Activated T-cell treated with anti-CD3 and anti-CD28 coated beads, Interleukin-2, amount 50 U/mL, for 1 hour (primary cell): ENCODE data around the gene TFPT.

ENCODE experiments used
- DNase-seq: peaks from one replicate; pipeline ENCODE4 v3.0.0-alpha.2; 2020

Gene TFPT, protein sequence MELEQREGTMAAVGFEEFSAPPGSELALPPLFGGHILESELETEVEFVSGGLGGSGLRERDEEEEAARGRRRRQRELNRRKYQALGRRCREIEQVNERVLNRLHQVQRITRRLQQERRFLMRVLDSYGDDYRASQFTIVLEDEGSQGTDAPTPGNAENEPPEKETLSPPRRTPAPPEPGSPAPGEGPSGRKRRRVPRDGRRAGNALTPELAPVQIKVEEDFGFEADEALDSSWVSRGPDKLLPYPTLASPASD

DNA sequence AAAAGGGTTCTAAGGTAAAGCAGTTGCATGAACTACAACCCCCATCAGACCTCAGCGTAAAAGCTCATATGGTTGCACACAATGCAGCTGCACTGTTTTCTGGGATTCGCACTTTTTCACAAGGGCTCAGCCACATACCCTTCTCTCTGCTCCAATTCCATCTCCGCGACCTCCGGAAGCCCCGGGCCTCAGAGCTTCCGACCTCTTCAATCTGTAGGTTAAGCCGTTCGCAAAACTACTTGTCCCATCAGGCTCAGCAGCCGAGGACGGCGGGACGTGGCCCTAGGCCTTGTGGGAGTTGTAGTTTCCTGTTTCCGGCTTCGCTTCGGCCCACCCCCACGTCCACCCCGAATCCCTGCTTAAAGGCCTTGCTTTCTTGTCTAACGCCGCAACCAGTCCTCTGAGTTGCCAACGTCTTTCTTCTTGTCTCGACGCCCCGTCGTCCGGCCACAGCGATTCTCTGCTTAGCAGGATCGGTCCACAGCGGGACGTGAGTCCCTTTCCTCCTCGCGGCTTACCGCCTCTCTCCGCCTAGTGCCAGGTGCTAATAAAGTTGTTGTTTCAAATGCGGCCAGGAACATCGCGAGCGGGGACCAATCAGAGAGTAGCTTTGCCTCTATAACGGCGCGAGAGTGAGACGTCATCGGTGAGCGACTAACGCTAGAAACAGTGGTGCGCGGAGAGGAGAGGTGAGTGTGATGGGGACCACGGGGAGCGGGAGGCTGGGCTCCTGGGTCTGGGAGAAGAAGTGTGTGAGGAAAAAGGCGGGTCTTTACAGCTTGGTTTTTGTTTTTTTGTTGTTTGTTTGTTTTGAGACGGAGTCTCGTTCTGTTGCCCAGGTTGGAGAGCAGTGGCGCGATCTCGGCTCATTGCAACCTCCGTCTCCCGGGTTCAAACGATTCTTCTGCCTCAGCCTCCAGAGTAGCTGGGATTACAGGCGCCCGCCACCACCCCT, at the start of gene TFPT, which contains the start of gene PRPF31:
TFPT (minus strand) TSS at position 549 of the 955 bp plus-strand sequence; CDS start at position 161, 388 bp downstream.
PRPF31 (plus strand) TSS at position 646 of the 955 bp plus-strand sequence. CDS start 2,525 bp downstream, outside the sequence.
- DNase-seq, result peak; percentile 94

DNA sequence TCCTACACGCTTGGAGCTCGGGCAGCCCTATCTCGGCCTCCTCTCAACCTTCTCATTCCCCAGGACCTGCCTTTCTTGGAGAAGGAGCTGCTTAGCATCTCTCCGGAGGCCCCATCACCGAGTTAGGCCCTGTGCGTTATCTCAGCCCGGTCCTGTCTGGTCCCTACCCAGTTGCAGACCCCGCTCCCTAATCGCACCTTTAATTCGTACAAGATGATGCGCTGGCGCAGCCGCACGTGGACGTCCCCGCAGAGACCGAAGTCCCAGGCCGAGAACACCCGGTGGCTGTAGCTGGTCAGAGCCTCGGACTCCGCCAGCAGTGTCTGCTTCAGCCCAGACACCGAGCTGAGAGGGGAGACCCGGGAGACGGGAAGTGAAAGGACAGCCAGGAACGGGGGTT, 49.8 kb upstream of the TFPT start:
- no peak for DNase-seq

DNA sequence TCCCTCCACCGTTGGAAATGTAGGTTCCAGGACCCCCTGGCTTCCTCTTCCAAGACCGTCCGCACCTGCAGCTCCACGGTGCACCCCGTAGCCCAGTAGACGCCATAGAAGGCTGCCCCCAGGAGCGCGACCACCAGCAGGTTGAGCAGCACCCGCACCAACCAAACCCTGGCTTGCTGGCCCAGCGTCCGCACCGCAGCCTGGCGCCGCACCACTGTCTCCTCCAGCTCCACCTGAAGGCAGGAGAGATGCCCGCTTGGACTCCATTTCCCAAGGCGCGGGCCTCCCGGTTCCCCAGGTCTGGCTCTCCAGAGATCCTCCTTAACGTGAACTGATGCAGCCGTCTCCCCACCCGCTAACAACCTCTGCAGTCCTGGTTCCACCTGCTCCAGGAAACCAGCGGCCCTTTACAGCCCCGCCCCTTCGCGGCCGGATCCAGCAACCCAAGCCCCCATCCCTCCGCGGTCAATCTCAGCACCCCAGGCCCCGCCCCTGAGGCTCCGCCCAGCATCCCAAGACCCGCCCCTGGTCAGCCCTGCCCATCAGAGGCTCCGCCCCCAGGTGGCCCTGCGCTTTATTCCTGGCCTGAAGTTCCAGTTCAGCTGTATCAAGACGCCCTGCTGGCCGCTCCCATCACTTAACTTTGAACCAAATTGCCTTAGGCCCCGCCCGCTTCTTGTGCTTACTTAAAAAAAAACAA, 49.1 kb upstream of the TFPT start:
- DNase-seq, result peak; percentile 59

DNA sequence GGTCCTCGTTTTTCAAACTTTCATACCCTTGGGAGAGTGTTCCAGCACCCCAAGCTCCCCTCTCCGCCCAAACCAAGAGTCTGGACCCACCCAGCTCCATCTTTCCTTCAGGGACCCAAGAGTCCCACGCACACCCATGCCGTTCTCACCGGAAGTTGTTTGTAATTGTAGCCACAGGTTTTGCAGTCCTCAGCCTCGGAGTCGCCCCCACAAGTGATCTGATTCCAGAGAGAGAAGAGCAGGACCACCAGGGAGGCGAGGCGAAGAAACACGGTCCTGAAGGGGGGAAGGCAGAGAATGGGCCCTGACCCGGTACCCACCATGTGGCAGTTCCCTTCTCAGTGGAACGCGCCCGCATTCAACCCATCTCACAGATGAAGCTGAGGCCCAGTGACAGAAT, 47.4 kb upstream of the TFPT start:
- DNase-seq, result no peak

DNA sequence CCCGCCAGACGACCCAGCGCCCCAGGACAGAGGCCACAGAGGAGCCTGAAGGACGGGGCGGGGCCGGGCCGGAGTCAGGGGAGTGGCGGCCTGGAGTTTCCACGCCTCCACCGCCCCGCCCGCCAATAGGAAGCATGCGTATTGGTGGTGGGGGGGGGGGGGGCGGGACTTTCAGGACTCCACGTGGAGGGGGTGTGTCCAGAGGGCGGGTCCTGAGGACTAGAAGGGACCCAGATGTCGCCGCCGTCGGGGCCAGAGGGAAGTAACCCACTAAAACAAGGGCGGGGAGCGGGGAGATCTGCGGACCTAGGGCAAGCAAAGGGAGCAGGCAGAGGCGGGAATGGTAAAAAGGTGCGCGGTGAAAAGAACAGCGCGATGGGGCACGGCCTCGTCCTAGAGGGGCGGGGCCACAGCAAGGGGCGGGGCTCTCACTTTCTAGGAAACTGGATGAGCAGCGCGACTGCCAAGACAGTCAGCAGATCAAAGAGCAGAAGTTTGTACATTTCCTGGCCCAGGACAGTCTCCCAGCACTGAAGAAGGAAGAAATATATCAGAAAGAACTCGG, 46.9 kb upstream of the TFPT start:
- DNase-seq, result peak; percentile 86

DNA sequence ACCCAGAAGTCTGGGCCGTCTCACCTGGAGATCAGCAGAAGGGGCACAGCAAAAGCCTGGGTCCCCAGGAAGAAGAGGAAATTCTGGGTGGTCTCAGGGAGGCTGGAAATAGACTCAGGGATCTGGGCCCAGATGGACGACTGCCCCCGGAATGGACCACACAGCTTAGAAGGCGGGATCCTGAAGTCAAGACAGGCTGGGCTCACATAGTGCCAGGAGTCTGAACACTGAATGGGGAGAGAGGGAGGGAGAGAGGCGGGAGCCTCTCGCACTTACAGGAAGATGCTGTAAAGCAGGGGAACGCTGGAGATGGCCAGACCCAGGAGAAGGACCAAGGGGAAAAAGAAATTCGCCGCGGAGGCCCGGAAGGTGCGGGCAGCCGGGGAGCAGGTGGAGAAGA, 45.4 kb upstream of the TFPT start:
- no peak for DNase-seq

DNA sequence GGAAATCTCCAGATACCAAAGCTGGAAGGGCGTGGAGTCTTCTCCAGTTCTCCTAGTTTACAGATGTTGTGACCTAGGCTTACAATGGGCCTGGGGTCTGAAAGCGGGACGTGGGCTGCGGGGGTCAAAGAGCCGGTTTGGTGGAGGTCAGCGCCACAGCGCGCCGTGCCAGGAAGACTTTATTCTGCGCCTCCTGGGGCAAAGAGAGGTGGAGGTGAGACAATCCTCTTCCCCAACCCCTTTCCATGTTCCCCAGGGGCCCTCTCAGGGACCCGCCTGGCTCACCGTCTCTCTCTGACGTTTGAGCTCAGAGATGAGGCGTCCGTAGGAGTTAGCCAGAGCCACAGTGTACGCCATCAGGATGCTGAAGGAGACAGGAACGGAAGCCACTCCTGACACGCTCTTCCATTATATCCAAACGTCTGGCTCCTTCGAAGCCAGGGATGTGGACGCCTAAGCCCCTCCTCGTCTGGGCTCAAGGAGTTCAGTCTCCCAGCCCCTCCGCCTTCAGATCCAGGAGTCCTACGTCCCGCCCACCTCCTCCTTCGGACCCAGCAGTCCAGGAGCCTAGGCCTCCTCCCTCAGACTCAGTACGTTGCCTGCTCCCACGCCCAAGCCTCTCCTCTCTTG, 44.8 kb upstream of the TFPT start:
- DNase-seq, result no peak

DNA sequence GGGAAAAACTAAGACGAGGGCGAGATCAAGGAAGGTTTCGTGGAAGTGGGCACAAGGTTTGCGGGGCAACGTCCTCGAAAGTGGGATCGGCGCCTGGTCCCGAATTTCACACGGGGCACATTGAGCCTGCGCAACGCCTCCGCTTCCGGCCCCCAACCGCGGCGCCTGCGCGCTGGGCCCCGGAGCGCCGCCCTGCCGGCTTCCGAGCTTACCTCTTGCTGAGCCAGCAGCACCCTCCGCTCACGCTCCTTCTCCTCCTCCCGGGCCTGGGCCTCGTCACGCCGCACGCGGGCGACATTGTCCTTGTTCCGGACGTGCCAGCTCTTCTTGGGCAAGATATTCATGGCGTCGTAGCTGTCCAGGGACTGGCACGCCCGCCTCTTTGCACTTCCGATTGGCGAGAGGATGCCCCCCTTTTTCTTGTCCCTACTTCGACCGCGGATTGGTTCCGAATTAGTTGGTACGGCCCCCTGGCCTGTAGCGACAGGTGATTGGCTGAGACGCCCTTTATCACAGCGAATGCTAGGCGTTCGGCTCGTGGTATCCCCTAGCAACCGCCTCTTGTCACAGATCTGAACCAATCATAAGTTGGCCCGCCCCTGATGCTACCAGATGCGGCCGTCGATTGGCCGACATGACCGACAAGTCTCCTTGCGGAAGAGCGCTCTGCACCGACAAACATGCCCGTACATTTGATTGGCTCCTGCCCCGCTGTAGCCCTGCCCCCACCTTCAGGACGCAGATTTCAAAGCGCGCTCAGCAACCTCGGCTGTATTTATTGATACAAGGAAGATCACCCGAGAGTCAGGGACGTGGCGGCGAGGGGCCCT, 44.1 kb upstream of the TFPT start, which contains the start of gene LENG1:
LENG1 (minus strand) TSS at position 370 of the 830 bp plus-strand sequence; CDS start at position 344, 26 bp downstream.
- peak; percentile 92 for DNase-seq

DNA sequence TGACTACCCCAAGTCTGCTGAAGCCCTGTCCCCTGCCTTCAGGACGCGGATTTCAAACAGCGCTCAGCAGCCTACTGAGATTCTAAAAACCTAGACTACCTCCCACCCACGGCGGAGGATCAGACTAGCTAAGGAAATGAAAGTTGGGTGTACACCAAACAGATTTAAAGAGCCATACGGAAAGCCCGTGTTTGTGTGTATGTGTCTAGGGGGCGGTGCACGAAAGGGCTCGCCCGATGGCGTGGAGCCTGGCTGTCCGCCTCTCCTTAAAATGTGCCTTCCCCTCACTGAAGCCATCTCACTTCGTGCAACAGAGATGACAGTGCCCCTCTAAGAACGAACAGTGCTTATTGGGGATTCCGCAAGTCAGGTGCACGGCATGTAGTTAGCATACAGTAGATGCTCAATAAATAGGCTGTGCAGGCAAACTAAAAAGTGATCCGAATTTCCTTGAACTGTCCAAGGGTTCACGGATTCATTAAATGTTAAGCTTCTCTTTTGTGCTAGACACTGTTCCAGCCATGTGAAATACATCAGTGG, 43.4 kb upstream of the TFPT start:
- DNase-seq, result no peak

DNA sequence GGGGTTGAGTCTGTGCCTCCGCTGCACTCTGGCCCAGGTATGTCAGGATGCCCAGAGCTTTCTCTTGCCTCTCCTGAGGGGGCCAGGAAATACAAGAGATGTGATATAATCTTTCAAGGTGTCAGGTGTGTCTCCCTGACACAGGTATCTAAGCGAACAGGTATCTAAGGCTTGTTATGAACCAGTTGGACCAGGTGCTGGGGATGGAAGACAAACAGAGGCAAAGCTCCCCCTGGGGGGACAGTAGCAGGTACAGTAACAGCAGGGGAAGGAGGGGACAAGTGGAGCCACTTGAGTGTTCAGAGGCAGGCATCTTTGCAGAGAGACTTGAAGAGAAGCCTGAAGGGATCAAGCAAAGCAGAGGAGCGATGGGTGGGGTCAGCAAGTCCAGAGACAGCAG, 41.5 kb upstream of the TFPT start:
- DNase-seq, result no peak

DNA sequence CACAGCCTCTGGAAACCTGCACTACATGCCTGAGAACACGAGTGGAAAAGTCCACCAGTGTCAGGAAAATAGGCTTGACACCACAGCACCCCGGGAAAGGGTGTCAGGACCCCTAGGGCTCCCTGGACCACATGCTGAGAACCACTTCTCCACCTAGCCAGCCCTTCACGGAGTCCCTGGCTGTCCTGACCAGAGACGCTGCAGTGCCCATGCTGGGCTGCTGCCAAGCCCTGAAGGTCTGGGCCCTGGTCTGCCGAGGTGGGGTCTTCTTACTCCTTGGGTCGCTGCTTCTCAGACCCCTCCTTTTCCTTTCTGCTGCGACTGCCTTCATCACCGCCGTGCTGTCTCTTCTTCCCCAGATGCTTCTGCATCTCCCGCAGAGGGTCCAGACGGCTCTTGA, 41.0 kb upstream of the TFPT start:
- no peak for DNase-seq

DNA sequence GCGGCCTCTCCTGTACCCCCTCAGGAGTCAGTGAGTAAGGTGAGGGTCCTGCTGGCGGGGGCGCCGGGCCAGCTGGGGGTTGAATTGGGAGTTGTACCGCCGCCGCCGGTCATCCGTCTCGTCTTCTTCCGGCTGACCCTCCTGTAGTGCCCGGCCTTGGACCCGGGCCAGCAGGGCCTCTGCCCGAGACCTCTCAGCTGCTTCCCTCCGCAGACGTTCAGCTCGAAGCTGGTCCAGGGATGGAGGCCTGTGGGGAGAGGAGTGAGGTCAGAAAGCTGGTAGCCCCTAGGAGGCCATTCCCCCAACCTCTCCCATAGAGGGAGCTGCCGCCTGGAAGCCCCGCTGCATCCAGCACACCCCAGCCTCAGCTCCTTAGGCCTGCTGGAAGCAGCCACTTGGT, 40.2 kb upstream of the TFPT start:
- DNase-seq, result no peak

DNA sequence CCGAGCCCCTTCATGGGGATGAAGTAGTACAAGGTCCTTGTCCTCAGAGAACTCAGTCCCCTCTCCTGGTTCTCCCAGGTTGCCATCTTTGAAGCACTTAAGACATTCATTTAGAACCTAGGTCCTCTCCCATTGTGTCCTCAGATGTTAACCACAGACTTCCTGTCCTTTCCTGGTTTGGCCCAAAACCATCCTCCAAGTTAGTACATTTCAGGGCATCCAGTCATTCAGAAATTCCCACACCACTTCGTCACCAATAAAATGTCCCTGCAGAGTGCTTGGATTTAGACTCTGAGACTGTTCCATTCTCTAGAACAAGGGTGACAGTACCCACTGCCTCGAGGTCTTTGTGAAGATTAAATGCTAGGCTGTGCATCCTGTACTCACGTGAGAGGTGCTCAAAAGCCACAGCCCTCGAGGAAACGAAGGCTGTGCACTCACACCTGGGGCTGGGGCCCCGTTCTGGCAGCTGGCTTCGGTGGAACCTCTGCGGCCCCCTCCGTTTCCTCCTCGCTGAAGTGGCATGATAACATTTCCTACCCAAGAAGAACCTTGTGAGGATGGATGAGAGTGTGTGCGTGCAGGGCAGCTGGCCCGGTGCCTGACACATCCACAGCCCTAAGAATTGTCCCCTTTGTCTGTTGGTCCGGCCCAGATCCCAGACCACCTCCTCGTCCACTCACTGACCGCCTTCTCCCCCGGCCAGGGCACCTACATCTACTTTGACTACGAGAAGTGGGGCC, 39.3 kb upstream of the TFPT start:
- peak; percentile 41 for DNase-seq

DNA sequence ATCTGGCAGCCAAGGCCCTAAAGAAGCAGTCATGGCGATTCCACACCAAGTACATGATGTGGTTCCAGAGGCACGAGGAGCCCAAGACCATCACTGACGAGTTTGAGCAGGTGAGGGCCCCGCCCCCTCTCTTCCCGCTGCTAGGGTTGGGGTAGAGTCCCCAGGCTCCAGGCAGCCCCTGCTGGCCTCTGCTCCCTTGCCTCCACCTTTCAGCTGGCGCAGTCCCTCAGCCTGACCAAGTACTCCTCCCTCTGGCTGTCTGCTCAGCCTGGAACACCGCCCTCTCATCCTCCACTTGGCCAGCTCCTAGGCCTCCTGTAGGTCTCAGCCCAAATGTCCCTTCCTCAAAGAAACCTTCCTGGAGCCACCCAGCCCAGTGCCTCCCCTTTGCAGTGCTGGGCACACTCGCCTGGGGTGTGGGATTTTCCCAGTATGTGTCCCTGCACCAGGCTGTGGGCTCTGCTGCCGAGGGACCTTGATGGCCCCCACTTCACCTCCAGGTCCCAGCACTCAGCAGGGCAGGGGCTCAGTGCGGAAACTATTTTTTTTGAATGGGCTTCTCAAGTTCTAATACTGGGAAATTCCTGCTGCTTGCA, 38.4 kb upstream of the TFPT start:
- DNase-seq, result no peak

DNA sequence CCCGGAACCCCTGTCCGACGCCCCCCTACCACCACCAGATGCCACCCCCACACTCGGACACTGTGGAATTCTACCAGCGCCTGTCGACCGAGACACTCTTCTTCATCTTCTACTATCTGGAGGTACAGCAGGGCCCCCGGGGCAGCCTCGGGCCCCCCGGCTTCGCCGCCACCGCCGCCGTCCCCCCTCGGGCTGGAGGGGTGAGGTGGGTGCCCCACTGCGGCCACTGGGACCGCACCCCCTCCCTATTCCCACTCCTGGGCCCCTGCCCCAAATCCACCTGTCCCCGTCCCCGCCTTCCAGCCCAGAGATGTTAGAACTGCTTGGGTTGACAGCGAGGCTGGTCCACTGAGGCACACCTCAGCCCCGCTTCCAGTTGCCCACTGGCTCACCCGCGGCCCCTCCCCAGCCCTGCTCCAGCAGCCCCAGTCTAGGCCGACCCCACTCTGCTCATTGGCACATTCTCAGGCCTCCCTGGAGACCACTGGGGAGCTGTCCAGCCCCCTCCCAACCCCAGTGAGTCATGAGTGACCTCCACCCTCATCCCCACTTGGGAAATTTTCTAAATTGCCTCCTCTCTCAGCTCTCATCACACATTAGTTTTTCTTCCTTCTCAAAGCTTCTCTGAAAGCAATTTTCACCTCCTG, 37.5 kb upstream of the TFPT start:
- no peak for DNase-seq

DNA sequence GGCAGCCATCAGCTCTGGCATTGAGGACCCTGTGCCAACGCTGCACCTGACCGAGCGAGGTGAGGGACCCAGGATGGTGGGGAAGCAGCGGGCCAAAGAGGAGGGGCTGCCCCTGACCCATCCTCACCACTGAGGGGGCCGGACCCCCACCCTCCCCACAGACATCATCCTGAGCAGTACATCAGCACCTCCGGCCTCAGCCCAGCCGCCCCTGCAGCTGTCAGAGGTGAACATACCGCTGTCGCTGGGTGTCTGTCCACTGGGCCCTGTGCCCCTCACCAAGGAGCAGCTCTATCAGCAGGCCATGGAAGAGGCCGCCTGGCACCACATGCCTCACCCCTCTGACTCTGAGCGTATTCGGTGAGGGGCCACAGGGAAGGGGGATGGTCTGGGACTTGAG, 36.8 kb upstream of the TFPT start:
- DNase-seq, result no peak

DNA sequence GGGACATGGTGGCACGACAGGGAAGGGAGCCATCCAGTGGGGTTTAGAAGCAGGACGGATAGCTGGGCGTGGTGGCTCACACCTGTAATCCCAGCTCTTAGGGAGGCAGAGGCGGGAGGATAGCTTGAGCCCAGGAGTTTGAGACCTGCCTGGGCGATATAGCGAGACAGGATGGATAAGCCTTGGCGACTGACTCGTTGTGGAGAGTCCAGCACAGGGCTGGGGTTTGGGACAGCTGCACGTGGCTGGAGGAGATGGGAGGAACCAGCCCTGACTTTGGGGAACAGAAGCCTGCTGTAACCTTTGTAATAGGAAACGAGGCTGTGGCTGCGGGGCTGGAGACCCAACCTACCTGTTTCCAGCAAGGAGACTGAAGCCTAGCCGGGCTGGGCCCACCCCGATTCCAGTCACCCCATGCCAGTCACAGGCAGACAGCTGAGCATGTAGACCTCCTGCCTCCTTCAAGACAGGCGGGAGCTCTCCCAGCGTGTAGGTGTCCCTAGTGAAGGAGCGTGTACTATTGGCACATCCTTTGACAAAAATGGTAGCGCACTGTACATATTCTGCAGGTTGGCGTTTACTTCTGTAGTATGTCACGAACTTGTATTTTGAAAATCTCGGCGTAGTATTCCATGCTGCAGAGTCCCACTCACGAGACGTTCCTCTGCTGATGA, 36.0 kb upstream of the TFPT start:
- DNase-seq, result no peak

DNA sequence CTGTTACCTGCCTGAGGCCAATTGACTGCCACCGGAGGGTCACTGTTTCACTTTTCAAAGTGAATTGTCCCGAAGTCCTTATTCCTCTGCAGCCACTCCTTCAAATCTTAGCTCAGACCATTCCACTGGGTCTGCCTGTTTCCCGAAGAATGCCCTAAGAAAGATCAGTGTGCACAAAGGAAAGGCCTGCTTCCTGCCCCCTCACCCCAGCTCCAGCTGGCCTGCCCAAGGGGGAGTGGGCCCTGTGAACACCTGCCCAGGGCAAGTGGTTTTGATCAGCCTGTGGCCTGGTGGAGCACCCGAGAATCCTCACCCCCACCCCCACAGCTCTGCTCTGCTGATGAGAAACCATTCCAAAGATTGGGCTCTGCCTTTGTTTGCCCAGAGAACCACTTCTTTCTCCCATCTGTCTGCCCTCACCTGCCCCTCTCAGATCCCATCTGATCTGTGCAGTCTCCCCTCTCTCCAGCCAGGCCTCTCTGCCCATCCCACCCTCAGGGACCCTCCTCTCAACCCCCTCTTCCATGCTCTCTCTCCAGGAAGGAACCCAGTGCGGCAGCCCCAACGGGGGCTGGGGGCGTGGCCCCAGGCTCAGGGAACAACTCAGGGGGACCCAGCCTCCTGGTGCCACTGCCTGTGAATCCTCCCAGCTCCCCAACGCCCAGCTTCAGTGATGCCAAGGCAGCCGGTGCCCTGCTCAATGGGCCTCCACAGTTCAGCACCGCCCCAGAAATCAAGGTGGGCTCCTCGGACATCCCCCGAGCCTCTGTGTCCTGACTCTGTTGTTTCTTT, 33.8 kb upstream of the TFPT start:
- no peak for DNase-seq
